GM19238 (cell line): Measurements from ENCODE around the gene GABRB2.
"Not testable (repeated sequence)": the region's sequence is repeated elsewhere in the genome, so short reads cannot be mapped to it uniquely, and the experiment has no call there.

Experiments used
- DNase-seq: peaks from one replicate; pipeline ENCODE4 v3.0.0; 2011; ENCODE audit warnings: low spot score; ENCODE audit not compliant: insufficient read length

GABRB2 gene

GRCh38 chr5:161299053-161299452 lies 247.5 kb downstream of the GABRB2 start:
- no peak for DNase-seq

GRCh38 chr5:161297388-161297787 lies 249.1 kb downstream of the GABRB2 start:
- DNase-seq: not testable (repeated sequence)

GRCh38 chr5:161295721-161296250 lies 250.7 kb downstream of the GABRB2 start:
- DNase-seq: no peak

- no peak for DNase-seq
Observed at GRCh38 chr5:161288071-161288470, 258.5 kb downstream of the GABRB2 start.

GRCh38 chr5:161287436-161287835 lies 259.1 kb downstream of the GABRB2 start:
- DNase-seq: no peak

GRCh38 chr5:161286066-161286655 lies 260.4 kb downstream of the GABRB2 start:
- peak; percentile 27 for DNase-seq

- DNase-seq: no peak
Observed at GRCh38 chr5:161284445-161284844, 262.1 kb downstream of the GABRB2 start.

GRCh38 chr5:161283296-161283695 lies 263.2 kb downstream of the GABRB2 start:
- DNase-seq: no peak

- no peak for DNase-seq
Observed at GRCh38 chr5:161278739-161279660, 267.5 kb downstream of the GABRB2 start.

GRCh38 chr5:161277011-161277410 lies 269.5 kb downstream of the GABRB2 start:
- no peak for DNase-seq

- DNase-seq: no peak
Observed at GRCh38 chr5:161274951-161275350, 271.6 kb downstream of the GABRB2 start.

GRCh38 chr5:161273410-161273809 lies 273.1 kb downstream of the GABRB2 start:
- DNase-seq: no peak

GRCh38 chr5:161271816-161272215 lies 274.7 kb downstream of the GABRB2 start:
- no peak for DNase-seq

- DNase-seq: no peak
Observed at GRCh38 chr5:161269125-161269524, 277.4 kb downstream of the GABRB2 start.

- DNase-seq: no peak
Observed at GRCh38 chr5:161266954-161267353, 279.6 kb downstream of the GABRB2 start.

- DNase-seq: no peak
Observed at GRCh38 chr5:161265006-161265405, 281.5 kb downstream of the GABRB2 start.

GRCh38 chr5:161263191-161263590 lies 283.3 kb downstream of the GABRB2 start:
- no peak for DNase-seq

GRCh38 chr5:161261668-161262323 lies 284.7 kb downstream of the GABRB2 start:
- no peak for DNase-seq

- DNase-seq: no peak
Observed at GRCh38 chr5:161258438-161258837, 288.1 kb downstream of the GABRB2 start.

- no peak for DNase-seq
Observed at GRCh38 chr5:161256957-161257356, 289.6 kb downstream of the GABRB2 start.

GRCh38 chr5:161252955-161253354 lies 293.6 kb downstream of the GABRB2 start:
- DNase-seq: not testable (repeated sequence)

- DNase-seq: no peak
Observed at GRCh38 chr5:161246749-161247148, 299.8 kb downstream of the GABRB2 start.
